ENCODE measurements around the gene ZNF611.

- TF ChIP-seq CTCF (IDR thresholded peaks at IDR 0.05; ENCODE audit: low read depth, low read length, missing input control) (no peak), RXRA (IDR thresholded peaks at IDR 0.05) (no peak), RAD21 (IDR thresholded peaks at IDR 0.05) (no peak), ATF3 (IDR thresholded peaks at IDR 0.05) (no peak), GABPA (IDR thresholded peaks at IDR 0.05 in 1 of 2, conservative IDR thresholded peaks at IDR 0.05 in 1 of 2) (no peak), HNF4G (IDR thresholded peaks at IDR 0.05) (no peak), NR2F2 (IDR thresholded peaks at IDR 0.05) (no peak), MAX (IDR thresholded peaks at IDR 0.05) (no peak), REST (IDR thresholded peaks at IDR 0.05) (no peak), YY1 (IDR thresholded peaks at IDR 0.05) (no peak)
These were observed 7.7 kb upstream of the ZNF611 start for GRCh38 chr19:52742516-52742915.
